GM12873 (cell line): ENCODE data around the gene GNAT1.

Experiments
- CTCF ChIP-seq: IDR thresholded peaks from 2 replicates; pipeline ENCODE4 v1.5.1; 2012; ENCODE audit warnings: low read depth, mild to moderate bottlenecking, moderate library complexity, low read length, control low read depth; ENCODE audit not compliant: insufficient read depth; ENCODE audit errors: missing control alignments

The GNAT1 gene

GRCh38 chr3:50192689-50193141, 1.3 kb downstream of the GNAT1 start:
- TF ChIP-seq CTCF = peak; percentile 95

GRCh38 chr3:50193286-50193685, 1.9 kb downstream of the GNAT1 start:
- TF ChIP-seq CTCF = no peak

- TF ChIP-seq CTCF = no peak
Measured at GRCh38 chr3:50193746-50194127, 2.3 kb downstream of the GNAT1 start.

- peak; percentile 90 for TF ChIP-seq CTCF
Measured at GRCh38 chr3:50194128-50194902, 2.9 kb downstream of the GNAT1 start.

GRCh38 chr3:50194903-50195500, 3.6 kb downstream of the GNAT1 start:
- TF ChIP-seq CTCF = no peak

GRCh38 chr3:50195501-50196252, 4.3 kb downstream of the GNAT1 start:
- no peak for TF ChIP-seq CTCF

- no peak for TF ChIP-seq CTCF
Measured at GRCh38 chr3:50196253-50196801, 4.9 kb downstream of the GNAT1 start.
